Panc1 (cell line): ENCODE results near the gene PELI3.

Experiments used
- POLR2AphosphoS5 ChIP-seq: IDR thresholded peaks from 2 replicates; pipeline ENCODE4 v1.6.1; 2012; ENCODE audit warnings: mild to moderate bottlenecking, low read depth, low read length, moderate library complexity
- TF ChIP-seq, protein P1 (sequence below): fragments of 450-650 bp; IDR thresholded peaks from 2 replicates; pipeline ENCODE4 v1.5.1; 2017; ENCODE audit warnings: mild to moderate bottlenecking

DNA sequence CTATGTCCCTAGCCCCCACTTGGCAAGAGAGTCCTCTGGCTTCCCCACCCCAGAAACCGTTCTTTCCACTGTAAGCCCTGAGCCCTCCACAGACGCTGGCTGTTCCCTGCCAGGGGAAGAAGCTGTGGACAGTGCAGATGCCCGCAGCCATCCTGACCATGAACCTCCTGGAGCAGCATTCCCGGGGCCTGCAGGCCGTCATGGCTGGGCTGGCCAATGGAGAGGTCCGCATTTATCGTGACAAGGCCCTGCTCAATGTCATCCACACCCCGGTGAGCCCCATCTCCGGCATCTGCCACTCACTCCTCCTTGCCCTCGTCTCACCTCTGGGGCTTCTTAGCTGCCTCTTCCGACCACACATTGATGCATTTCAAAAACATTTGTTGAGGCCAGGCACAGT, 56.9 kb downstream of the PELI3 start:
- TF ChIP-seq, protein P1, sequence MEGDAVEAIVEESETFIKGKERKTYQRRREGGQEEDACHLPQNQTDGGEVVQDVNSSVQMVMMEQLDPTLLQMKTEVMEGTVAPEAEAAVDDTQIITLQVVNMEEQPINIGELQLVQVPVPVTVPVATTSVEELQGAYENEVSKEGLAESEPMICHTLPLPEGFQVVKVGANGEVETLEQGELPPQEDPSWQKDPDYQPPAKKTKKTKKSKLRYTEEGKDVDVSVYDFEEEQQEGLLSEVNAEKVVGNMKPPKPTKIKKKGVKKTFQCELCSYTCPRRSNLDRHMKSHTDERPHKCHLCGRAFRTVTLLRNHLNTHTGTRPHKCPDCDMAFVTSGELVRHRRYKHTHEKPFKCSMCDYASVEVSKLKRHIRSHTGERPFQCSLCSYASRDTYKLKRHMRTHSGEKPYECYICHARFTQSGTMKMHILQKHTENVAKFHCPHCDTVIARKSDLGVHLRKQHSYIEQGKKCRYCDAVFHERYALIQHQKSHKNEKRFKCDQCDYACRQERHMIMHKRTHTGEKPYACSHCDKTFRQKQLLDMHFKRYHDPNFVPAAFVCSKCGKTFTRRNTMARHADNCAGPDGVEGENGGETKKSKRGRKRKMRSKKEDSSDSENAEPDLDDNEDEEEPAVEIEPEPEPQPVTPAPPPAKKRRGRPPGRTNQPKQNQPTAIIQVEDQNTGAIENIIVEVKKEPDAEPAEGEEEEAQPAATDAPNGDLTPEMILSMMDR, result no peak
- no peak for TF ChIP-seq POLR2AphosphoS5
